ENCODE results near the gene LINC01488. TPM values are rescaled to one million over a fixed set of nuclear protein-coding genes. Genes with fewer than 3 reads are reported as not detected.

LINC01488 gene
- total and polyA plus RNA-seq, 9 of the 15 experiments (the other 6 are each of a cell fraction or from before 2014, with no cell fraction given), result not detected

DNA sequence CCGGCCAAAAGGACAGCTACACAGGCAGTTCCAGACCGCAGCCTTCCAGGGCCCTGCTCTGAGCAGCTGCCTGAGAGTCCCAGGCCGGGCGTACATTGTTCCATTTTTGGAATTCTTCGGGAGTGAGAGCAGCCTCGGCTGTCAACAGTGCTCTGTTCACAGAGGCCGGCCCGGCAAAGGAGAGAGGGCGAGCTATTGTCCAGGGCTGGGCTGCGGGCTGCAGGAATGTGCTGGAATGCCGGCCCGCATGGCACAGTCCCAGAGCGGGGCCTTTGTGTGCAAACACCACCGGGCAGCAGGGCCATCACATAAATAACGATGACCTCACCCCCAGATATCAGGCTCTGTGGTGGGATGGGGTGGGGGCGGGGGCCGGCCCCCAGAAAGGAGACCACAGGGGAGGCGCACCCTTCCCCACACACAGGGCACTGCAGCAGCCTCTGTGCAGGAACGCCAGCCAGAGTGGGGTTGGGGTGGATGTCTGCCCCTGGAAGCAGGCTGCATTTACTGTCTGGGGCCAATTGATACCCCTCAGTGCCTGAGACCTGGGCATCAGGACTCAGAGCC lies 15.8 kb downstream of the LINC01488 start (continued):
- TF ChIP-seq MGA (IDR thresholded peaks at IDR 0.05) (no peak), ZFPM2 (CRISPR knock-in tag; IDR thresholded peaks at IDR 0.05) (no peak), PHB (CRISPR knock-in tag; IDR thresholded peaks at IDR 0.05) (no peak)

All from K562 (cell line).